GM15510 (cell line): Measurements from ENCODE around the gene HOXA10.

Source experiments
- POLR2A ChIP-seq: IDR thresholded peaks from 3 replicates; pipeline ENCODE4 v1.6.1; 2011; ENCODE audit warnings: borderline replicate concordance; ENCODE audit not compliant: insufficient read length; ENCODE audit errors: extremely low read depth

The HOXA10 gene

GRCh38 chr7:27147199-27148030 is 26.7 kb downstream of the HOXA10 start, which contains the start of gene HOXA6:
Gene HOXA6 (minus strand): TSS chr7:27147774. CDS start chr7:27147749, 25 bp downstream.
- no peak for TF ChIP-seq POLR2A

- TF ChIP-seq POLR2A: no peak
These were observed 27.5 kb downstream of the HOXA10 start for GRCh38 chr7:27146491-27147198.

GRCh38 chr7:27145914-27146412 is 28.2 kb downstream of the HOXA10 start:
- no peak for TF ChIP-seq POLR2A

GRCh38 chr7:27145165-27145913 is 28.8 kb downstream of the HOXA10 start:
- no peak for TF ChIP-seq POLR2A

GRCh38 chr7:27144781-27145164 is 29.3 kb downstream of the HOXA10 start:
- no peak for TF ChIP-seq POLR2A

GRCh38 chr7:27143950-27144780 is 30.0 kb downstream of the HOXA10 start:
- TF ChIP-seq POLR2A: no peak

GRCh38 chr7:27143023-27143949 is 30.8 kb downstream of the HOXA10 start, which contains the start of gene HOXA5:
Gene HOXA5 (minus strand): TSS chr7:27143681. CDS start chr7:27143607, 74 bp downstream.
- no peak for TF ChIP-seq POLR2A

- TF ChIP-seq POLR2A: no peak
These were observed 31.5 kb downstream of the HOXA10 start for GRCh38 chr7:27142580-27143022.

GRCh38 chr7:27141923-27142579 is 32.1 kb downstream of the HOXA10 start:
- TF ChIP-seq POLR2A: no peak

- TF ChIP-seq POLR2A: no peak
These were observed 32.8 kb downstream of the HOXA10 start for GRCh38 chr7:27141137-27141922.

GRCh38 chr7:27140126-27140857 is 33.8 kb downstream of the HOXA10 start:
- TF ChIP-seq POLR2A: no peak
